PC-3 (cell line): ENCODE measurements around the gene SSRP1. TPM values are rescaled to one million over a fixed set of nuclear protein-coding genes. Genes with fewer than 3 reads are reported as not detected.

Experiments
- ATAC-seq: fragments of 200-7000 bp; cut with Tn5 transposase; 2 replicates; pipeline ENCODE4 v1.9.1; 2020; ENCODE audit warnings: mild to moderate bottlenecking, moderate library complexity
- BruUV-seq: library from RNA; stranded (reverse); fragments of 400-500 nt; replicated peaks from 2 replicates; lab custom pipeline; 2021; lab: Mats Ljungman, UMichigan
- CTCF ChIA-PET: fragments of 300-600 bp; sonication (Branson Sonifier 250); formaldehyde crosslinking; loops from one replicate; lab custom pipeline; 2022; ENCODE audit warnings: antibody characterized with exemption; lab: Charles Lee
- POLR2A ChIA-PET: fragments of 300-600 bp; sonication (Branson Sonifier 250); formaldehyde crosslinking; loops from one replicate; lab custom pipeline; 2022; ENCODE audit warnings: antibody characterized with exemption; ENCODE audit not compliant: unreplicated experiment; lab: Charles Lee
- DNase-seq: peaks from one replicate; pipeline ENCODE4 v3.0.0-alpha.2; 2015
- H2AFZ ChIP-seq: fragments of 300-600 bp; sonication (generic); 2 replicates; pipeline ENCODE4 v1.6.0; 2016; ENCODE audit warnings: antibody characterized with exemption, low read length
- H3F3A ChIP-seq: fragments of 300-600 bp; sonication (generic); one replicate; pipeline ENCODE4 v1.6.0; 2017; ENCODE audit warnings: antibody characterized with exemption, low read length, control low read depth, mild to moderate bottlenecking; ENCODE audit not compliant: unreplicated experiment
- H3K27ac ChIP-seq: fragments of 300-600 bp; sonication (generic); 2 replicates; pipeline ENCODE4 v1.5.1; 2016; ENCODE audit warnings: mild to moderate bottlenecking, low read length
- H3K27me3 ChIP-seq: fragments of 300-600 bp; sonication (generic); 2 replicates; pipeline ENCODE4 v1.6.1; 2016; ENCODE audit warnings: low read length, mixed read lengths
- H3K36me3 ChIP-seq: fragments of 300-600 bp; sonication (generic); 2 replicates; pipeline ENCODE4 v1.6.1; 2016; ENCODE audit warnings: low read depth, mixed run types, low read length, mixed read lengths
- H3K4me1 ChIP-seq: fragments of 300-600 bp; sonication (generic); 2 replicates; pipeline ENCODE4 v1.5.1; 2016; ENCODE audit warnings: low read length; ENCODE audit not compliant: insufficient read depth
- H3K4me2 ChIP-seq: fragments of 300-600 bp; sonication (generic); 2 replicates; pipeline ENCODE4 v1.6.0; 2016; ENCODE audit warnings: low read length
- H3K4me3 ChIP-seq: fragments of 300-600 bp; sonication (generic); 2 replicates; pipeline ENCODE4 v1.5.1; 2016; ENCODE audit warnings: mild to moderate bottlenecking, low read length, mixed read lengths
- H3K79me2 ChIP-seq: fragments of 300-600 bp; sonication (generic); 2 replicates; pipeline ENCODE4 v1.6.1; 2017; ENCODE audit warnings: low read length, mixed read lengths
- H3K9ac ChIP-seq: fragments of 300-600 bp; sonication (generic); 2 replicates; pipeline ENCODE4 v1.6.0; 2016; ENCODE audit warnings: mild to moderate bottlenecking, low read length
- H3K9me2 ChIP-seq: fragments of 300-600 bp; sonication (generic); replicated peaks from 2 replicates; pipeline ENCODE4 v1.6.1; 2016; ENCODE audit warnings: mixed run types, low read length, mixed read lengths
- H3K9me3 ChIP-seq: fragments of 300-600 bp; sonication (generic); 2 replicates; pipeline ENCODE4 v1.6.1; 2016; ENCODE audit warnings: low read length, mixed read lengths
- H4K20me1 ChIP-seq: fragments of 300-600 bp; sonication (generic); 2 replicates; pipeline ENCODE4 v1.6.1; 2016; ENCODE audit warnings: low read length, mixed read lengths
- EZH2 ChIP-seq: fragments of 300-600 bp; sonication (generic); IDR thresholded peaks from one replicate; pipeline ENCODE4 v1.6.1; 2017; ENCODE audit warnings: antibody characterized with exemption, mild to moderate bottlenecking, low read length; ENCODE audit not compliant: unreplicated experiment
- EZH2phosphoT487 ChIP-seq: fragments of 300-600 bp; sonication (generic); IDR thresholded peaks from 2 replicates; pipeline ENCODE4 v1.6.1; 2018; ENCODE audit warnings: mild to moderate bottlenecking, antibody characterized with exemption, low read length, borderline replicate concordance
- intact Hi-C: fragments of 100-400 bp; cut with micrococcal nuclease; formaldehyde crosslinking; loops from 2 replicates; pipeline ENCODE4 v1.9.0; 2023
- total RNA-seq: library from RNA; depleted of rRNA; stranded (reverse); fragments of >200 nt; gene quantifications from 2 replicates; pipeline ENCODE4 v1.2.3, GENCODE V29; 2014
- TF ChIP-seq, protein P1 (sequence below): fragments of 300-600 bp; sonication (generic); conservative IDR thresholded peaks from 2 replicates; pipeline ENCODE4 v1.5.1; 2017; ENCODE audit warnings: antibody characterized with exemption, low read depth, mild to moderate bottlenecking, low read length

Gene SSRP1
- total RNA-seq, 1 experiment from 2014 or later = 228 TPM

- no peak overlapping the region for H3K27ac ChIP-seq
- no peaks in the 10 kb centered on the region for H3K9me2 ChIP-seq
- no peak overlapping the region for H2AFZ ChIP-seq
- ATAC-seq (no peak), DNase-seq (peak; percentile 65)
- H3F3A ChIP-seq = no peaks in the 10 kb centered on the region
- no peaks in the 10 kb centered on the region for H4K20me1 ChIP-seq
- H3K36me3 ChIP-seq = no peaks in the 10 kb centered on the region
- H3K79me2 ChIP-seq = no peaks in the 10 kb centered on the region
- no peak overlapping the region for H3K9ac ChIP-seq
- H3K4me2 ChIP-seq = no peak overlapping the region
- CTCF ChIA-PET = no interaction called here
- H3K9me3 ChIP-seq = no peaks in the 10 kb centered on the region
- H3K4me3 ChIP-seq = no peak overlapping the region
- H3K4me1 ChIP-seq = no peaks in the 10 kb centered on the region
- POLR2A ChIA-PET = no interaction called here
- intact Hi-C loops = no loop called here
- H3K27me3 ChIP-seq = peaks cover 14% of the 10 kb centered on the region; the same call in 1 of the 2 replicates
- TF ChIP-seq EZH2phosphoT487 (no peak), EZH2 (no peak)
- TF ChIP-seq, protein P1, sequence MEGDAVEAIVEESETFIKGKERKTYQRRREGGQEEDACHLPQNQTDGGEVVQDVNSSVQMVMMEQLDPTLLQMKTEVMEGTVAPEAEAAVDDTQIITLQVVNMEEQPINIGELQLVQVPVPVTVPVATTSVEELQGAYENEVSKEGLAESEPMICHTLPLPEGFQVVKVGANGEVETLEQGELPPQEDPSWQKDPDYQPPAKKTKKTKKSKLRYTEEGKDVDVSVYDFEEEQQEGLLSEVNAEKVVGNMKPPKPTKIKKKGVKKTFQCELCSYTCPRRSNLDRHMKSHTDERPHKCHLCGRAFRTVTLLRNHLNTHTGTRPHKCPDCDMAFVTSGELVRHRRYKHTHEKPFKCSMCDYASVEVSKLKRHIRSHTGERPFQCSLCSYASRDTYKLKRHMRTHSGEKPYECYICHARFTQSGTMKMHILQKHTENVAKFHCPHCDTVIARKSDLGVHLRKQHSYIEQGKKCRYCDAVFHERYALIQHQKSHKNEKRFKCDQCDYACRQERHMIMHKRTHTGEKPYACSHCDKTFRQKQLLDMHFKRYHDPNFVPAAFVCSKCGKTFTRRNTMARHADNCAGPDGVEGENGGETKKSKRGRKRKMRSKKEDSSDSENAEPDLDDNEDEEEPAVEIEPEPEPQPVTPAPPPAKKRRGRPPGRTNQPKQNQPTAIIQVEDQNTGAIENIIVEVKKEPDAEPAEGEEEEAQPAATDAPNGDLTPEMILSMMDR = no peak
- no TSS peak for BruUV-seq
Measured at GRCh38 chr11:57379732-57380131, 44.0 kb upstream of the SSRP1 start.

DNA sequence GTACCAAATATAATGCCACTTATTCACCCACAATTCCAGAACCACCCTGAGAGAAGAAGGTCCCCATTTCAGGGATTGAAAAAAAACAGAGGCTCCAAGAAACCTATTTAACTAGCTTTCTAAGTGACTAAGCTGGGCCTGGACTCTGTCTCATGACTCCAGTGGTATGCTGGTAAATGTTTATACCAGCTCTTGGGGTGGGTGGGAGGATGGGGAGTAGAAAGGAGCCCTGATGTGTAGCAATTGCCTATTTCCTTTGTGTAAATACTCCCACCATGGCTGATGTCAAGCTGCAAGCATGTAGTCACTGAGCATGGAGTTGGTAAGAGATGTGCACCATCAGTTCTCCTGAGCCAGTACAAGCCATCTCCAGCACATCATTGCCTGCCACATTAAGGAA is 42.5 kb upstream of the SSRP1 start:
- Histone ChIP-seq H3K36me3 (no peaks in the 10 kb centered on the region), H3K27ac (no peak overlapping the region), H3F3A (no peaks in the 10 kb centered on the region), H3K79me2 (no peaks in the 10 kb centered on the region), H3K4me3 (no peak overlapping the region), H3K27me3 (0 out of 2 replicates have a peak, but pooled peaks cover under 1% of the 10 kb centered on the region), H3K4me1 (no peaks in the 10 kb centered on the region), H2AFZ (no peak overlapping the region), H3K4me2 (no peak overlapping the region), H3K9ac (no peak overlapping the region), H3K9me2 (no peaks in the 10 kb centered on the region), H4K20me1 (no peaks in the 10 kb centered on the region), H3K9me3 (no peaks in the 10 kb centered on the region)
- ChIA-PET CTCF (interaction anchor here (0.6 kb wide), 1 partner anchor 78 kb away, joined by 10 read pairs; no protein-coding TSS in a partner anchor), POLR2A (no interaction called here)
- intact Hi-C loops = no loop called here
- no peak for ATAC-seq
- TF ChIP-seq EZH2phosphoT487 (no peak), EZH2 (no peak)
- TF ChIP-seq, protein P1 = no peak
- no TSS peak for BruUV-seq
- DNase-seq = no peak

DNA sequence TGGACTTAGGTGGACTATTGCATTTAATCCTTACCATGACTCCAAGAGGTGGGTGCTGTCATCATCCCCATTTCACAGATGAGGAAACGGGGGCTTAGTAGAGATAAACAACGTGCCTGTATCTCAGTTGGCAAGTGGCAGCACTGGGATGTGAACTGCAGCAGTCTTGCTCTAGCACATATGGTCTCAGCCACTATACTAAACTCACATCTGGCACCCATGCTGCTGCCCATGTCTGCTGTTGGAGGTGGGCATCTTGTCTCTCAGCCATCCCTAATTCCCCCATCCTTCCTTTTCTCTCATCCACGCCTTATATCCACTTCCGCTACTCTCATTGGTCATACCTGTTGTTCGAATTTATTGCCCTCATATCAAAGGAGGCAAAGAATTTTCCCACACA is 41.4 kb upstream of the SSRP1 start:
- Histone ChIP-seq H3K36me3 (no peaks in the 10 kb centered on the region), H3K27me3 (no peaks in the 10 kb centered on the region), H4K20me1 (no peaks in the 10 kb centered on the region), H3K27ac (no peak overlapping the region), H3K9me2 (no peaks in the 10 kb centered on the region), H3K4me2 (no peak overlapping the region), H3K4me3 (no peak overlapping the region), H3K79me2 (no peaks in the 10 kb centered on the region), H3K9ac (no peak overlapping the region), H2AFZ (no peak overlapping the region), H3K9me3 (no peaks in the 10 kb centered on the region), H3F3A (no peaks in the 10 kb centered on the region), H3K4me1 (no peaks in the 10 kb centered on the region)
- DNase-seq (no peak), ATAC-seq (no peak)
- intact Hi-C loops = no loop called here
- ChIA-PET CTCF (no interaction called here), POLR2A (no interaction called here)
- TF ChIP-seq EZH2 = no peak
- TF ChIP-seq EZH2phosphoT487 = no peak
- TF ChIP-seq, protein P1 = no peak
- BruUV-seq = no TSS peak
